HG03521 (cell line): ENCODE data around the gene KLHL36.
A peak's percentile ranks its signal among the peaks of the same experiment; 100 is the strongest.

Experiments
- ATAC-seq: cut with Tn5 transposase; IDR thresholded peaks from one replicate; pipeline ENCODE4 v1.9.1; 2021; ENCODE audit warnings: mild to moderate bottlenecking, moderate library complexity; ENCODE audit not compliant: unreplicated experiment

KLHL36 gene

DNA sequence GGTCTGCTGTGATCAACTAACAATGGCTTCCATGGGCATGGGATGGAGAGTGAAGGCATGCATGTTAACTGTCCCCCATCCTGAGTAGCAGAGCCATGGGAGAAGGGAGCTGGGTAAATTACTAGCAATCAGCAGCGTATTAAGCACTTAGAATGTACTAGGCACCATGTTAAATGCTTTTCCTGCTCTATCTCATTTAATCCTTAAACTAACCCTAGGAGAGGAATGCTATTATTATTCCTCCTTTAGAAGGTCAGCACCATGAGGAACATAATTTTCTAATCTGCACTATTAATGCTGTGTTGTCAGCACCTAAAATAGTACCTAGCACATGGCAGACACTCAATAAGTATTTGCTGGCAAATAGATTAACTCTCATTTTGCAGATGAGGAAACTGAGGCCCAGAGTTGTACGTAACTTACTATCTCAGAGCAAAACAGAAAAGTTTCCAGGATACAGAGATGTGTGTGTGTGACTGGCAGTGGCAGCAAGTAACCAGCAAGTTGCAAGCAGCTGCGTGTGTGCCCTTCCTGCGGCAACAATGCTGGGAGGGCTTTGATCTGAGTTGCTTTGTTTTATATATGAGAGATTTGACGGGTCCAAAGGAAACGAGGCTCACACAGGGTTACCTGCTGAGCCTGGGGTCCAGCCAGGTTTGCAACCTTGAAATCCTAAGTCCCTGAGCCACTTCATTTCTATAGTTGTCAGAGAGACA is 6.5 kb upstream of the KLHL36 start:
- peak; percentile 4 for ATAC-seq

DNA sequence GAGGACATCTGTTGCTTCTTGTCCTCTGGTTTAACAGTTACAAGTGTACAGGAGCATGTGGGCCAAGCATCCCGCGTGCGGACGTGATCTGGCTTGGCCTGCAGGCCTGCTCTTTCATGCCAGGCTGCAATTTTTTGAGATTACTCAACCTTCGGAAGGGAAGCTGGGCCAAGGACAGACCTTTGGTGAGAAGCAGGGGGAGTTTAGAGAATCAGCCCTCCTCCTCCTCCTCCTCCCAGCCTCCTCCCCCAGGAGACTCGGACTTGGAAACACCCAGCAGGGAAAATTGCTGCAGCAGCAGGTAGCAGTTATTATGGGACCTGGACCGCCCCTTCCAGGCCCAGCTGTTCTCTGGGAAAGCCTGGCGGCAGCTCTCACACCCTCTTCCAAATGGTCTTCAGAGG is 5.1 kb upstream of the KLHL36 start:
- ATAC-seq: no peak

DNA sequence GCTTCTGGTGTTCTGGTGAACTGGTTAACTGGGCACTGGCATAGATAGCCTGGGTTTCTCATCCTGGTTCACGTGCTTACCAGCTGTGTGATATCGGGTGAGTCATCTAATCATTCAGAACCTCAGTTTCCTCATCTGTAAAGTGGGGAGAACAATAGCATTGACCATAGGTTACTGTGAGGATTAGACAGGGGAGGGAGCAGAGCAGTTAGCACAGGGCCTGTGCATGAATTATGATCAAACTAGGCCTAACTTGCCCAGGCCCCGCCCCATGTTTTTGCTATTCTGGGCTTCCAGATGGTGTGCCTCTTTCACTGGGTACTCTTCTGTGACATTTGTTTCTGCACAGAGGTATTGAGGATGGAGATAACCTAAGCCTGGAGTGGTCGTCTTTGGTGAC is 4.6 kb upstream of the KLHL36 start:
- ATAC-seq: no peak

DNA sequence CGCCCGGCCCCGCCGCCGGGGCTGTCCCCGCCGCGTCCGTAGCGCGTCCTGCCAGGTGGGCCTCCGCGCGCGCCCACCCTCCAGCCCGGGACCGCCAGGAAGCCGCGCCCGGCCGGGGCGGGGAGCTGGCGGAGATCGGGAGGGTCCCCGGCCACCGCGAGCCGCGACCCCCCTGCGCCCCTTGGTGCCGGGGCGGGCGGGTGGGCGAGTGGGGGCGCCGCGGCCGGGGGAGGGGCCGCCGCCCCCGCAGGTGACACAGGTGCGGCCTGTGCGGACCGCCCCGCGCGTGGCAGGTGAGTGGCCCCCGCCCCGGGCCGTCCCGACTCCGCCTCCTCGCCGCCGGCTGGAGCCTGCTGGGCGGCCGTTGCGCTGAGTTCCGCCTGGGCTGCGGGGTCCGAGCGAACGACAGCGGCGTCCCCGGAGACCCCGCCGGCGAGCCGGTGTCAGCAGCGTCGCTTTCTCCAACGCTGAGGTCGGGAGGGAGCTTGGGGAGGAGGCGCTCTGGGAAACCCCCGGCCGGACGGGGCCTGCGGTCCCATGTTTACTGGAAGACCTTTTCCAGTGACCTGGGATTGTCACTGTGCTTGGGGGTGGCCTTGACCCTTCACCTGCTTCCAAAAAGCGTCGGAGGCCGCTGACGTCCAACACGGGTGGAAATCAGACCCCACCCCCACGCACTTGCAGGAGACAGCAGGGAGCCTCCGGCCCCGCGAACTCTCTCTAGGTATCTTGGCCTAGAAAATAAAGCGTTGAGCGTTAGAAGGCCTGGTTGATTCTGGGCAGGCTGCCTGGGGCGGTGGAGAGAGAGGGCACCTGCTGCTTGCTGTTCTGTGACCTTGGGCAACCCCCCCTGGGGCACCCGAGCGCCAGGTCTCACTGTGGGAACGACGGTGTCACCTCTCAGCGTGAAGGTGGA is 542 bp downstream of the KLHL36 start:
- ATAC-seq: peak; percentile 59

DNA sequence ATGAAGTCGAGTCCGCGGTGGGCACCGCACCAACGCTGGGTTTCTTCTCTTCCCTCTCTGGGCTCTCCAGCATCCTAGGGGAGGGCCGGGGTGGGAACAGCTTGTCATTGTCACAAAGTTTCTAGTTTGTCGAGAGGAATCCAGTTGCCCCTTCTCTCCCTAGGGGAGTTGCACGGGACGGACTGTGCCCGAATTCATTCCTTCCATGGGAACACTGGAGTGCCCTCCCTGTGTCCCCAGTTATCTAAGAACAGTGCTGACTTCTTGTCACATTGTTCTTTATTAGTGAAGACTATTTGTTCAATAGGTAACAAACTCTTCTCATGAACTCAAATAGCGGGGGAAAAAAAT is 1.2 kb downstream of the KLHL36 start:
- ATAC-seq: no peak

DNA sequence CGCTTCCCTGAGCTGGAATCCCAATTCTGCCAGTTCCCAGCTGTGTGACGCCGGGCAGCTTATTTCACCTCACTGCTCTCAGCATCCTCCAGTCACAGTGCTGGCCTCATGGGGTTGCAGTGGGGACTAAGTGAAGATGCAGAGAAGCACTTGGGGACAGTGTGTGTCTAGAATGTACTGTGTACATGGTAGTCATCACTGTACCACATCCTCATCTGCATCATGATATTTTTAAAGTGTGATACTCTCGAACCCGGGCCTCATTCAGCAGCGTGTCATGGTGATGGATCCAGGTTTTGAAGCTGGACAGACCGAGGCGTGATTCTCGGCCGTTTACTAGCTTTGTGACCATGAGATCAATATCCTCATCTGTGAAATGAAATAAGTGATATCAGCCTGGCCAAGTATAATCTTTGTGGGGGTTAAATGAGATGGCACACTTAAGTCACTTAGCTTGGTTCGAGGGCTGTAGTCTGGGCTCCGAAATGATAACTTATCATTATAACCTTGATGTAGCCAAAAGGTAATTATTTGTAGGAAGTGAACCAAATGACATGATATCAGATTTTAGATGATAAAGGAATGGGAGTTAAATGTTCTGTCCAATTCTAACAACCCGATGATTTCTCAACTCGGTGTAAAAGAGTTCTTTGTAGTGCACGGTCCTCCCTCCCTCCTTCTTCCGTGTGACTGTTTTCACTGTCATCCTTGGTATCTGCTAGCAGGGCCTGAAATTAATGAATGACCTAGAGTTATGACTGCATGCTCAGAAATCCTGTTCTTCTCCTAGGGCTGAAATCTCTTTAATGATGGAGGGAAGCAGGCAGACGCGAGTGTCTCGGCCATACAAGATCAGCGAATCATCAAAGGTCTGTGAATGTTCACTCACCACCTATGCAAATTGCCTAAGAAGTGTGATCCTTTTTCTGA is 2.0 kb downstream of the KLHL36 start:
- no peak for ATAC-seq

DNA sequence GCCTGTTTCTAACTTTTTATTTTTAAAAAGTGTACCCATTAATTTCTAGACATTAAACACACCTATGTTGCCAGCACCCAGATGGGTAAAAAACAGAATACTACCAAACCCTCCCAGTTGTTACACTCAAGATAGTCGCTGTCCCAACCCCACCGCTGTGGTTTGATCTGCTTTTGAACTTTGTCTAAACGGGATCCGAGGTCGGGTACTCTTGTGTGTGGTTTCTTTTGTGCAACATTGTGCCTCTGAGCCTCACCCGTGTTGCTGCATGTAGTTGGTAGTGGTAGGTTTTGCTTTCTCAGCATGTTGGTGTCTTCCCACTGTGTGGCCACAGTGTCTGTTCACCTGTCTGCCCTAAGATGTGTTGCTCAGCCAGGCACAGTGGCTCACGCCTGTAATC is 4.3 kb downstream of the KLHL36 start:
- no peak for ATAC-seq

DNA sequence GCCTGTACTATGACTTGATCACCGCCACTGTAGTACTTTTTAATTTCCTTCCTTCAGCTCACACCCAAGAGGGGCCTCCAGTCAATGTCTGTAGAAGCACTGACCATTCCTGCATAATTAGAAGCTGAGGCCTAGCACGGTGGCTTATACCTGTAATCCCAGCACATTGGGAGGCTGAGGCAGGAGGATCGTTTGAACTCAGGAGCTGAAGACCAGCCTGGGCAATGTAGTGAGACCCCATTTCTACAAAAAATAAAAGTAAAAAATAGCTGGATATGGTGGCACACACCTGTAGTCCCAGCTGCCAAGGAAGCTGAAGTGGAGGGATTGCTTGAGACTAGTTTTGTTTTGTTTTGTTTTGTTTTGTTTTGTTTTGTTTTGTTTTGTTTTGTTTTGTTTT is 5.9 kb downstream of the KLHL36 start:
- ATAC-seq: no peak

DNA sequence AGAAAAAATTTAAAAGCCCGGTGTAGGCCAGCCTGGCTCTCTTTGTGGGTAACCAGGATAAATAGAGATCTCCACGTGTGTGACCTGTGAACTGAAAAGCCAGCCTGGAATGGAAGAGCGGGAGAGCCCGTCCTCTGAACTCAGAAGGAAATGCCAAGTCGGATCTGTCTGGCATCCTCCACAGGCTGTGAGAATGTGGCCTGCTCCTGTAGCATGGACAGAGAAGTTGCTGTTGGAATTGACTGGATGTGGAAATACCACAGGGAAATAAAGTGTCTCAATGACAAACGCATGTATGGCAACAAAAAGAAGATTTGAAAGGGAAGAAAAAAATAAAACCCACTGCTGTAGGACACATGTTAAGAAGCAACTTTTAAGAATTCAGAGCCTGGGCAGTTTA is 6.7 kb downstream of the KLHL36 start:
- no peak for ATAC-seq

DNA sequence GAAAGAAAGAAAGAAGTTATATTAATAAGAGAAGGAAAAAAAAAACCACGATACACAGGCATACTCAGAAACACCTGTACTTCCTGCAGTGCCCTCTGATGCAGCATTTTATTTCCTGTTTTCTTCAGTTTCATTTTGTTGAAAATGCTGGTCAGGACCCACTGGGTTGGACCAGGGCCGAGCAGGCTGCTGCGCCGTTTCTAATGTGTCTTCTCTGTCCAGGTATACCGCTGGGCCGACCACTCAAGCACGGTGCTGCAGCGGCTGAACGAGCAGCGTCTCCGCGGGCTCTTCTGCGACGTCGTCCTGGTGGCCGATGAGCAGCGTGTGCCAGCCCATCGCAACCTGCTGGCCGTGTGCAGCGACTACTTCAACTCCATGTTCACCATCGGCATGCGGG is 8.3 kb downstream of the KLHL36 start:
- ATAC-seq: no peak

DNA sequence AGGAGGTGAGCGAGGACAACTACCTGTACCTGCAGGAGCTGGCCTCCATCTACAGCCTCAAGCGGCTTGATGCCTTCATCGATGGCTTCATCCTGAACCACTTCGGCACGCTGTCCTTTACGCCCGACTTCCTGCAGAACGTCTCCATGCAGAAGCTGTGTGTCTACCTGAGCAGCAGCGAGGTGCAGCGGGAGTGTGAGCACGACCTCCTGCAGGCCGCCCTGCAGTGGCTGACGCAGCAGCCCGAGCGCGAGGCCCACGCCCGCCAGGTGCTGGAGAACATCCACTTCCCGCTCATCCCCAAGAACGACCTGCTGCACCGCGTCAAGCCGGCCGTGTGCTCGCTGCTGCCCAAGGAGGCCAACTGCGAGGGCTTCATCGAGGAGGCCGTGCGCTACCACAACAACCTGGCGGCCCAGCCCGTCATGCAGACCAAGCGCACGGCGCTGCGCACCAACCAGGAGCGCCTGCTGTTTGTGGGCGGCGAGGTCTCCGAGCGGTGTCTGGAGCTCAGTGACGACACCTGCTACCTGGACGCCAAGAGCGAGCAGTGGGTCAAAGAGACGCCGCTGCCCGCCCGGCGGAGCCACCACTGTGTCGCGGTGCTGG is 9.0 kb downstream of the KLHL36 start:
- no peak for ATAC-seq

DNA sequence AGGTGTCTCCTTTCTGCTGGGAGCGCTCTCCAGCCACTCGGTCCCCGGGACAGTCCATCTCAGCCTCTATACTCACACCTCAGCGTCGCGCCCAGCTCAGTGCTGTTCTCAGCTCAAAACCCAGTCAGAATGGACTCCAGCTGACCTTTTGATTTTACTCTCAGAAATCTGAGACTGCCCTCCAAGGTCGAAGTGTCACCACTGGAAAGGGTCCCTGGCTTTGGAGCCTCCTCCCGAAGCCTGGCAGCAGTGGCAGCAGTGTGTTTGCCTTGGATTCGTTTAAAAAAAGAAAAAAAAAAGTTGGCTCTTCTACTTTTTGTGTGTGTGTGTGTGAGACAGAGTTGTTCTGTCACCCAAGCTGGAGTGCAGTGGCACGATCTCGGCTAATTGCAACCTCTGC is 10.4 kb downstream of the KLHL36 start:
- no peak for ATAC-seq

DNA sequence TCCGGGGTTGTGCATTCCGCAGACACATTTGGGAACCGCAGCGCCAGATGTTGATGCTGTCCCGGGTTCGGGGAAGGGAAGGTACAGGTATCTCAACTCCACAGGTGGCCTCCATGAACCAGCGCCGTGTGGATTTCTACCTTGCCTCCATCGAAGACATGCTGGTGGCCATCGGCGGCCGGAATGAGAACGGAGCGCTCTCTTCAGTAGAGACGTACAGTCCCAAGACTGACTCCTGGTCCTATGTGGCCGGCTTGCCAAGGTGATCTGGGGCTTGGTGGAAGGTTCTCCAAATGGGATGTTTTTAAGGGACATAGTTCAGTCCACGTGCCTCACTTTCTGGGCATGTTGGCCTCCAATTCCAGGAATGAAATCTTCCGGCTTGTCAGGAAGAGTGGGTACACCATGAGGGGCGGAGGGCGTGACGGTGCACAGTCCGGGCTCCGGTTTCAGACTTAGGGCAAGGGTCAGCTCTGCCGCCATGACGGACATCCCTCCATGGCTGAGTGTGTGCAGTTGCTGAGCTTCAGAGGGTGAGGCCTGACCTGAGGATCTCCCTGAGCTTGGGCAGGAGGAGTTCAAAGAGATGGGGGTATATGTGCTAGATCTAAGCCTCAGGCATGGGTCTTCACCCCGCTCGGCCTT is 11.5 kb downstream of the KLHL36 start:
- ATAC-seq: no peak

DNA sequence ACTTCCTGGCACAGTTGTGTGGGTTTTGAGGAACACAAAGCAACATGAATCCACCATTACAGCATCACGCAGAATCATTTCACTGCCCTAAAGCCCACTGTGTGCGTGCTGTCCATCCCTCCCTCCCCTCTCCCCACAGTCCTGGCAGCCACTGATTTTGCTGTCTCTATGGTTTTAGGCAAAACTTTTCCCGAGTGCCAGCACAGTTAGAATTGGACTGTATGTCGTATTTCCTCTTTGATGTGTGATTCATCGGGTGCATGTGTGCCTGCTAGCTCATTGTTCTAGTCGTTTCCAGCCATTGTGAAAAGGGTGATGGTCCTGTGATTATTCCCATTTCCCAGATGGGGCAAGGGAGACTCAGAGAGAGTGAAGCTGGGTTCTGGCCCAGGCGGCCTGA is 12.7 kb downstream of the KLHL36 start:
- ATAC-seq: no peak

DNA sequence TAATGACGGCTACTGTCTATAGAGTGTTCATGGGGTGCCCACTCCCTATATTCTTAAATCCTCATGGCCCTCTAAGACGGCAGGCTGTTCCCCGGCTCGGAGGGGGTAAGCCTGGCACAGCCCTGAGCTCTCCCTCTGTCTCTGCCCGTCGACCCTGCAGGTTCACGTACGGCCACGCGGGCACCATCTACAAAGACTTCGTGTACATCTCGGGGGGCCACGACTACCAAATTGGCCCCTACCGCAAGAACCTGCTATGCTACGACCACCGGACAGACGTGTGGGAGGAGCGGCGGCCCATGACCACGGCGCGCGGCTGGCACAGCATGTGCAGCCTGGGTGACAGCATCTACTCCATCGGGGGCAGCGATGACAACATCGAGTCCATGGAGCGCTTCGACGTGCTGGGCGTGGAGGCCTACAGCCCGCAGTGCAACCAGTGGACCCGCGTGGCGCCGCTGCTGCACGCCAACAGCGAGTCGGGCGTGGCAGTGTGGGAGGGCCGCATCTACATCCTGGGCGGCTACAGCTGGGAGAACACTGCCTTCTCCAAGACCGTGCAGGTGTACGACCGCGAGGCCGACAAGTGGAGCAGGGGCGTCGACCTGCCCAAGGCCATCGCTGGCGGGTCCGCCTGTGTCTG is 13.2 kb downstream of the KLHL36 start:
- ATAC-seq: no peak

DNA sequence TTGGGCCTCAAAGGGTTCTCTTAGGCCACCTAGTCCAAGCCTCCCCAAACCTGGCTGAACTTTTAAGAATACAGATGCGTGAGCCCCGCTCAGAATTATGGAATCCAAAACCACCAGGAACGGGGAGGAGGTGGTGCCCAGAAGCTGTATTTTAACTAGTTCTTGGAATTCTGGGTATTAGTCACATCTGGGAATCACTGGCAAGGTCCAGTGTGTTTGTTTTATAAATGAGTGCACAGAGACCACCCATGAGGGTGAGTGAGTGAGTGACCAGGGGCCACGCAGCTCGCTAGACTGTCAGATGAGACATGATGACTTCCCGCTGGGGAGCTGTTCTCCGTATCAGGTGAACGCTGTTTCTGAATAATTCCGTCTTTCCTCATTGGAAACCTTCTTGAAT is 14.2 kb downstream of the KLHL36 start:
- ATAC-seq: no peak

DNA sequence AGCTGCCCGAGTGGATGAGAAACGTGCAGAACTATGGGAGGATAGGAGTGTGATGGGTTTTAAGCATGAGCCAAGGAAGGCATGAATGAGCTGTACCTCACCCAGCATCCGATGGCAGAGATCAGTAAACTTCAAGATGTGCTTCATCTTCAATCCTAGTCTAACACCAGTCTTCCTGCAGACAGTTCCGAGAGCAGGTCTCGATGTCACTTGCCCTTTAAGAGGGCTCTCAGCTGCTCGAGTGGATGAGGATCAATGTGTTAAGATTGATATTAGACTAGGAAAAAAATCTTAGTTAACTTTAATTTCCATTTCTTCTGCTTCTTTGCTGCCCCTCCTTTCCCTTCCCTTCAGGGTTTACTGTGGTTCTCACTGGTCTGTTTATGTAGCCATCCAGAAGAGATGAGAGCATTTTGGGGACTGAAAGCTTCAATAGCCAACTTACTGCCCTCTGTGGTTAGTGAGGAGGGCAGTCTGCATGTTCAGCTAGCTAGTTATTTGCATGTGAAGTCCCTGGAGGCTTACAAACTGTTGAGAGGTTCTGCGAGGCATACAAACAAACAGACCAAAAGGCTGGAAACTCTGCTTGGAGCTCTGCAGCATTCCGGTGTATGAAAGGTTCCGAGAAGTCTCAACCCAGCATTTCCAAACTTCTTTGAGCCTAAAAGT is 15.3 kb downstream of the KLHL36 start:
- peak; percentile 72 for ATAC-seq

DNA sequence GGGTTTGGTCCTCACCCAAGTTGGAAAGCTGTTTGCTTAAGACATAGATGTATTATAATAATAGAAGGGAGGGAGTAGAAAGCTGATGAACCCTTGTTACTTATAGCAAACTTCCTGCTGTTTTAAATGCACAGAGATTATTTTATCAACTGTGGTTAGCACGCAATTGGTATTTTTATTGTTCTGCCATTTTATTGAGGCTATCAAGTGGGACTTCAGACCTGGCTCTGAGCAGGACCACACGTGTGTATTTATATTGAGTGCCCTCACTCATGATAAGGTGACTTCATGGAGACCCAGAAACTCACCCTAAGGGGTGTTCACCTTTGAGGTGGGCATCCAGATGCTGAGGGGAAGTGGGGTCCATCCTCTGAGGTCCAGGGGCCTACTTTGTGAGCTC is 17.0 kb downstream of the KLHL36 start:
- ATAC-seq: no peak

DNA sequence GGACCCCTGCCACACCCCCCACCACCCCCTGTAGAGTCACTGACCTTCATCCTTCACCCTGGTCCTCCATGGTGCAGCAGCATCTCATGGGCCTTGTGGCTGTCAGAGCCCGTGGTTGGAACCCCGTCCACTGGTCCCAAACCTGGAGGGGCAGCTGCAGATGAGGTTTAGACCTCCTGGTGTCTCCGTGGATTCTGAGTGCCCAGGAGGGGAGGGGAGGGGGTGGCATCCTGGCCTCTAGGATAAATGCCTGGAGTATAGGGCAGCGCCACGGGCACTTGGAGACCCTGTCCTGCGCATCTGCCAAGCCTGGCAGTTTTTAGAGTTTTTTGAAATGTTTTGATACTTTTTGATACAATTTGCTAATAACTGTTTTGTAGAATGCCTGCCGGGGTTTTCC is 17.5 kb downstream of the KLHL36 start:
- no peak for ATAC-seq
